HG03060 (cell line): ENCODE data around the gene ACTN1.

Experiments
- ATAC-seq: cut with Tn5 transposase; IDR thresholded peaks from one replicate; pipeline ENCODE4 v1.9.1; 2021; ENCODE audit warnings: low read depth, moderate number of reproducible peaks; ENCODE audit not compliant: unreplicated experiment

ACTN1 gene

GRCh38 chr14:68922201-68922621 lies 56.9 kb downstream of the ACTN1 start:
- no peak for ATAC-seq

GRCh38 chr14:68921666-68922065 lies 57.4 kb downstream of the ACTN1 start:
- no peak for ATAC-seq

GRCh38 chr14:68921049-68921448 lies 58.1 kb downstream of the ACTN1 start:
- ATAC-seq = no peak

- ATAC-seq = no peak
Measured at GRCh38 chr14:68919129-68919927, 59.8 kb downstream of the ACTN1 start.

- ATAC-seq = no peak
Measured at GRCh38 chr14:68918612-68919011, 60.5 kb downstream of the ACTN1 start.

- ATAC-seq = no peak
Measured at GRCh38 chr14:68916358-68916941, 62.7 kb downstream of the ACTN1 start.

GRCh38 chr14:68913516-68913915 lies 65.6 kb downstream of the ACTN1 start:
- no peak for ATAC-seq

- ATAC-seq = no peak
Measured at GRCh38 chr14:68911594-68912227, 67.4 kb downstream of the ACTN1 start.

GRCh38 chr14:68910540-68910939 lies 68.6 kb downstream of the ACTN1 start:
- ATAC-seq = no peak

GRCh38 chr14:68908803-68909202 lies 70.3 kb downstream of the ACTN1 start:
- no peak for ATAC-seq

GRCh38 chr14:68908201-68908600 lies 70.9 kb downstream of the ACTN1 start:
- no peak for ATAC-seq

- ATAC-seq = no peak
Measured at GRCh38 chr14:68906439-68906838, 72.7 kb downstream of the ACTN1 start.

- no peak for ATAC-seq
Measured at GRCh38 chr14:68905107-68905895, 73.8 kb downstream of the ACTN1 start.

- no peak for ATAC-seq
Measured at GRCh38 chr14:68902357-68902756, 76.7 kb downstream of the ACTN1 start.

GRCh38 chr14:68899033-68899603 lies 80.0 kb downstream of the ACTN1 start:
- no peak for ATAC-seq

GRCh38 chr14:68898248-68899032 lies 80.7 kb downstream of the ACTN1 start:
- ATAC-seq = no peak

GRCh38 chr14:68897559-68898155 lies 81.4 kb downstream of the ACTN1 start:
- no peak for ATAC-seq

- no peak for ATAC-seq
Measured at GRCh38 chr14:68896132-68896531, 83.0 kb downstream of the ACTN1 start.
